Activated gamma-delta T cell treated with Interleukin-2 at 50 U/mL for 16 hours (primary cell): ENCODE data around the gene XIRP1.

Experiments used
- DNase-seq: peaks from one replicate; pipeline ENCODE4 v3.0.0-alpha.2; 2020

The XIRP1 gene

DNA sequence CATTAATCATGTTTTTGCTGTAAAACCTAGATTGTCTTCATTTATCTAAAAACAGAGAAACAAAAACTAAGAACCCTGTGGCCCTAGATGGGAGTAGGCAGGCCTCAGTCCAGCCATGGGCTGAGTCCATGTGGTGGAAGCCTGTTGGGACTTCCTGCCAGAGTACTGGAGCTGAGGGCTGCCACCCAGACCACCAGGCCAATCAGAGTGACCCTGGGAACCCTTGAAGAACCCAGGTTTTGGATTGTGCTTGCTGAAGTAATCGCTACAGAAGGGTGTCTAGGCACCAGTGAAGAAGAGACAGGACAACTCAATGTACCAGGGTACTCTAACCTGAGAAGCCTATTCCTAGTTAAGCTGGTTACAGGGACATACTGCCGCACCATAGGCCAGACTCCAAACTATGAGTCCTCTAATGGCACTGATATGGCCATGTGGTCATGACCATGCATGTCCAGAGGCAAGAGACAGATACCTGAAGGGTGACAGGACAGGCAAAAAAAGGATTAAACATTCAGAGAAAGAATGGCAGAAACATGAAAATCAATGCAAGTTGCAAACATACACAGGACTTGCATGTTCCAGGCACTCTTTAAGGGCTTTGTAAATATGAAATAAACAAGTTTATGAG lies 51.9 kb downstream of the XIRP1 start:
- no peak for DNase-seq

DNA sequence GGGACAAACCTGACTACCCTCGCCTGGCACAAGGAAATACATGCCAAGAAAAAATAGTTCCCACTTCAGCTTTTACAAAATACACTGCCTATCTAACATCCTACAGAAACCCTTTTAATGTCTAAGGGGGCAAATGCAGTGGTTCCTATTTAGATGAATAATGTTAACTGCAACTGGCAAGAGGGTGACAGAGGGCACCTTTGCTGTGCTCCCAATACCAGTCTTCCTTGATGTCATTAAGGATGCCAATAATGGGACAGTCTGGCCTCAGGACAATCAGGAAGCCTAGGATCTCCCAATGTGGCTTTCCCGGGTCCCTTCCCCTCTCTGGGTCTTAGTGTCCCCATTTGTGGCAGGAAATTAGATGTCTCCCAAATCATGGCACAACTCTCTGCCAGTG lies 53.0 kb downstream of the XIRP1 start:
- DNase-seq: no peak

DNA sequence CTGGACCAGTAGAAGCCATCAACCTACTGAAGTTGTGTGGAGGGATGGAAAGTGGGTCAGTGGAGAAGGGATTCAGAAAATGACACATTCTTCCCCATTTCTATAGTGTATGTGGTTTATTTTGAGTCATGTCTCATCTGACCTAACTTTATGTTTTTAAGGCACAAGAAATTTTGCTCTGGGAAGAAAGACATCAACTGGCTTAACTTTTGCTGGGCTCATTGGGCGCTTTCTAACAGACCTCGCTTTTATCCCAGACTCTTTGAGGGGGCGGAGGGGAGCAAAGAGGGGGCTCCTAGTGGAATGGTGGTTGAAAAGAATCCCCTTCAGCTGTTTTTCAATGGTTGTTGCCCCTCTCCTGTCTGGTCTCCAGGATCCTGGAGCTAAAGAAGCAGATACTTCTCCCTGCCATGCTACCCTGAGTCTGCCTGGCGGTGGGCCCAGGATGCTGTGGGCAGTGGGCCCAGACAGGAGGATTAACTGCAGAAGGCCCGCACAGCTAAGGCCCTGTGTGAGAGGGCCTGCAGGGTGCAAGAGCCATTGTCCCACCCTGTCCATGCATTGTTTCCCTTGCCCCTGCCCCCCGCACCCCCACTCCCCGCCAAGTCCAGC lies 53.5 kb downstream of the XIRP1 start:
- no peak for DNase-seq

DNA sequence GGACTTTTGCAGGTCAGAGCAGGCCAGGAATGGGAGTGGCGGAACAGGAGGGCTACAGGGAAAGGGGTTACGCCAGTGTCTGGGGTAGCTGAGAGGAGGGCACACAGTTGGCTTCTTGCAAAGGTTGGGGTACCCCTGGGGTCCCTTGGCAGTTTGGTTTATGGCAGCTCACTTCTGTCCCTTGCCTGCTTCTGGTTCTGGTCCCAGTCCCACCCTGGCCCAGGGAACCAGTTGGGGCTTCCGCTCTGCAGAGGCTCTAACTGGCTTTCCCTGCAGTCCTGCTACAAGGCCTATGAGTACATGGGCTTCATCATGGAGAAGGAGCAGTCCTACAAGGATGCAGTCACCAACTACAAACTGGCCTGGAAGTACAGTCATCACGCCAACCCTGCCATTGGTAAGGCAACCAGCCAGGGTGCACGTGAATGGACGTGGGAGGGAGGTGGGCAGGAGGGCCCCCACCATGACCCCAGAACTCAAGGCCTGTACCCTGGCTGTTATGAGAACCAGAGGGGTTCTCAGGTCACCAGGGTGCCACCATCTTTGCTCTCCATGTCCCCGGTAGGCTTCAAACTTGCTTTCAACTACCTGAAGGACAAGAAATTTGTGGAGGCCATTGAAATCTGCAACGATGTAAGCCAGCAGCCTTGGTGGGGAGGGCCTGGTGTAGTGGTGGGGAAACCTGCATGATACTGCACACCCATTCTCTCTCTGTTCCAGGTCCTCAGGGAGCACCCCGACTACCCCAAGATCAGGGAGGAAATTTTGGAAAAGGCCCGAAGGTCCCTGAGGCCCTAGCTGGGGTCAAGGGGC lies 54.2 kb downstream of the XIRP1 start:
- no peak for DNase-seq

DNA sequence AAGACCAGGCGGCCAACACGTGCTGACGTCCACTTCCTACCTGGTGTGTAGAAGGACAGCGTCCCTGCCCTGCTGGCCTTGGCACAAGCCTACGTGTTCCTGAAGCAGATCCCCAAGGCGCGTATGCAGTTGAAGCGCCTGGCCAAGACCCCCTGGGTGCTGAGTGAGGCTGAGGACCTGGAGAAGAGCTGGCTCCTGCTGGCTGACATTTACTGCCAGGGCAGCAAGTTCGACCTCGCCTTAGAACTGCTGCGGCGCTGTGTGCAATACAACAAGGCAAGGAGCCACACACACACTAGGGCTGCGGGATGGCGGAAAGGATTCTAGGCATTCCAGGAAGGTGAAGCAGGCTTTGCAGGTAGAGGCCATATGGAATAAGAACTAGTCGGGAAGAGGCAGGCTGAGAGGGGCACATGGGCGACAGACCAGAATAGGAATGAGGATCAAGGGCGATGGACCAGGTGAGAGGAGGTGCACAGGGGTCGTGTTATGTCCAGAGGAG lies 54.9 kb downstream of the XIRP1 start:
- DNase-seq: no peak

DNA sequence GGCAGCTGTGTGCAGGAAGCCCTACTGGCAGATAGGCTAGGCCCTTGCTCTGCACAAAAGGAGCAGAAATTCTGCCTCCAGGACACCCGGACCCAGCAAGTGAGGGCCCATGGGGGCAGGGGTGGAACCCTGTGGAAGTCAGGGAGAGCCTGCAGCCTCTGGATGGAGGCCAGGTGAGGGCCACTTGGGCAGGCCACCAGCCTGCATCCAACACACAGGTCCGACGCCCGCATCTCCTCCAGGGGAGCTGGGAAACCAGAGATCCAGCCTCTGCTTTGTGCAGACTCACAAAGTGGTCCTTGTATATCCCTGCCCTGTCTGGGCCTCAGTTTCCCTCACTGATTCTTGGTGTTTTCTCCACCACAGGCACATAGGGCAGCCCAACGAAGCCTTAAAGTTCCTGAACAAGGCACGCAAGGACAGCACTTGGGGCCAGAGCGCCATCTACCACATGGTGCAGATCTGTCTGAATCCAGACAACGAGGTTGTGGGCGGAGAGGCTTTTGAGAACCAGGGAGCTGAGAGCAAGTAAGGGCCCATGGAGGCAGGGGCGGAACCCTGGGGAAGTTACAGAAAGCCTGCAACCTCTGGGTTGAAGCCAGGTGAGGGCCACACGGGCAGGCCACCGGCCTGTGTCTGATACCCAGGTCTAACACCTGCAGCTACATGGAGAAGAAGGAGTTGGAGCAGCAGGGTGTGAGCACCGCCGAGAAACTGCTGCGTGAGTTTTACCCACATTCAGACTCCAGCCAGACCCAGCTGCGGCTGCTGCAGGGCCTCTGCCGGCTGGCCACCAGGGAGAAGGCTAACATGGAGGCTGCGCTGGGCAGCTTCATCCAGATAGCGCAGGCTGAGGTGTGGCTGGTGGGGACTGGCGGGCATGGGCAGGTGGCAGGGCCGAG lies 55.6 kb downstream of the XIRP1 start:
- no peak for DNase-seq

DNA sequence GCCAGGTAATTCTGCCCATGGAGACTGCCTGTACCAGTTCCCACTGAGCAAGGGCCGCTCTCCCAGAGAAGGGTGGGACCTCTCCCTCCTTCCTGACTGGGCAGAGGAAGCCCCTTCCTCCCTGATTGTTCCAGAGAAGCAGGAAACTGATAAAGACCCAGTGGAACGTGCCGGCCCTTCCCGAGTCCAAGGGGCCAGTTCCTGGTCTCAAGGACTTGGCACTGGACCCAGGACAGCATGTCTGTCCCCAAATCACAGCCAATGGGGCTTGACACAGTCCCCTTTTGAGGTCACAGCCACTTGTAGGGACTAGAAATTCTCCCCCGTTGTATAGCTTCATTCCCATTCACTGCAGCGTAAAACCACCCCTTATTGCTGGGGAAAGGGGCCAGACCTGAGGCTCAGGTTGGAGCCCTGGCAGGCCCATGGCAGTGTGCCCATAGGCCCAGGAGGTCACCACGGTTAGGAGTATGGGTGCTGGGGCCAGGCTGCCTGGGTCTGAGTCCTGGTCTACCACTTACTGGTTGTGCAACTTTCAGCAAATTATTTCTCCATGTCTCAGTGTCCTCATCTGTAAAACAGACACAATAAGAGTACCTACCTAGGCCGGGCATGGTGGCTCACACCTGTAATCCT lies 57.1 kb downstream of the XIRP1 start:
- no peak for DNase-seq

DNA sequence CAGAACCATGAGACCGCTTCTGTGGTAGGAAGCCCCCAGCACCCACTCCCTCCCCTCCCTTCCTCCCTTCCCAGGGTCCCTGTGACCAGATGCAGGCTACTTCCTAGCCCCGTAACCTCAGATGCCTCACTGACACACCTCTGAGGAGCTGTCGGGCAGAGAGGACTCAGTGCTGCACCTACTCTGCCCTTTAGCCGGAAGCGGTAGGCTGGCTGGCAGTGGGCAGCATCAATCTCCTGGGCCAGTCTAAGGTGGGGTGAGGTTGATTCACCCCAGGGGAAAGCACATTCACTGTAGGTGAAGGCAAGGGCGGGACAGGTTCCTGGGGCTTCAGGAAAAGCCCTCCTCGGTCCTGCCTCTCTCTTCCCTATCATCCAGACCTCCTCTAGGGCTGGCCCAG lies 58.1 kb downstream of the XIRP1 start:
- no peak for DNase-seq

DNA sequence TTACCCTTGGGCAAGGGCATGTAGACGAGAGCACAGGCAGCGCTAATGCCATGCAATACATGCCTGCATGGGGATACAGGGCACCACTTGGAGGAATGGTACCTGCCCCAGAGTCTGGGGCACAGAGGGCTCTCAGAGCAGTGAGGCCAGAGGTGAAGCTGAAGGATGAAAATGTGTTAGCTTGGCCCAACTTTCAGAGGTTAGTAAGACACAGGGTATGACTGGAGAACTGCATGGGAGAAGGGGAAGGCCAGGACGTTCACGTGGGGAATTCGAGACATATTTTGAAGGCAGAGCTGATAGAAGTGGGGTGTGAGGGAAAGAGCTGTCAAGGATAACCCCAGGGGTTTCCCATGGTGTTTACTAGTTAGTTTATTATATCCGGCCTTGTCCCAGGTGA lies 58.6 kb downstream of the XIRP1 start:
- DNase-seq: no peak
